Uterine smooth muscle cell (primary cell): ENCODE results near the gene EDN3. TPM values are rescaled to one million over a fixed set of nuclear protein-coding genes. Genes with fewer than 3 reads are reported as not detected.

Experiments used
- total RNA-seq: library from RNA; depleted of rRNA; stranded (reverse); fragments of >200 nt; gene quantifications from 2 replicates; pipeline ENCODE4 v1.2.3, GENCODE V29; 2014

EDN3 gene, protein sequence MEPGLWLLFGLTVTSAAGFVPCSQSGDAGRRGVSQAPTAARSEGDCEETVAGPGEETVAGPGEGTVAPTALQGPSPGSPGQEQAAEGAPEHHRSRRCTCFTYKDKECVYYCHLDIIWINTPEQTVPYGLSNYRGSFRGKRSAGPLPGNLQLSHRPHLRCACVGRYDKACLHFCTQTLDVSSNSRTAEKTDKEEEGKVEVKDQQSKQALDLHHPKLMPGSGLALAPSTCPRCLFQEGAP
- not detected in 2 replicates for total RNA-seq

DNA sequence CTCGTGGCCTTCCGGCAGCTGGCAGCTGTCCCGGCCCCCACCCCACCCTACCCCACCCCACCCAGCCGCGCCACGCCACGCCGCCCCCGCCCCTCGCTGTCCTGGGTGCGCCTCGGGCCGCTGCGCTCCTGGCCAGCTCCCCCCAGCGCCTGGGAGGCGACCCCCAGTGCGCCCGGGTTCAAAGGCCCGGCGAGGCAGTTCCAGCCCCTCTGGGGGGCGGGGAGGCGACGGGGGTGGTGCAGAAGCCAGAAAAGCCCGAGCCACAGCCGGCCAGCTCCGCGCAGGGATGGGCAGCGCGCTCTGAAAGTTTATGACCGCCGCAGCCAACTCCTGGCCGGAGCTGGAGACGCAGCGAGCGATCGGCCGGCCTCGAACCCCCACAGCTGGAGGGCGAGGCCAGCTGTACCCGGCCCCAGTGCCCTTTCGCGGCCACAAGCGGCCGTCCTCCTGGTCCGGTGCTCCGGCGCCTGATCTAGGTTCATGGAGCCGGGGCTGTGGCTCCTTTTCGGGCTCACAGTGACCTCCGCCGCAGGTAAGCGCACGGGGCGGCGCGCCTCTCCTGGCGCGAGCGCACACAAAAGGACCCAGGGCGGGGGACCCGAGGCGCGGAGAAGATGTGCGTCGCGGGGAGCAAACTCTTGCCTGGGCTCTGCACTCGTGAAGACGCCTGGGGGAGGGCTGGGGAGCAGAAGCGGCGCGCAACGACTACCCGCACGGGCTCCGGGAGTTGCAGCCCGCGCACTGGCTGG lies at the start of gene EDN3:
EDN3 (plus strand) TSS at position 279 of the 749 bp plus-strand sequence; CDS start at position 481, 202 bp downstream.

Other genes starting within 250 kb of the EDN3 start
- not detected in 2 replicates for gene ZNF831, start 136.8 kb upstream of the EDN3 start, total RNA-seq